Stromal cell of bone marrow (primary cell): ENCODE measurements around the gene SLC6A7.
A peak's percentile ranks its signal among the peaks of the same experiment; 100 is the strongest.

Experiments used
- DNase-seq: peaks from one replicate; pipeline ENCODE4 v3.0.0-alpha.2; 2012; ENCODE audit warnings: low read depth

Gene SLC6A7

GRCh38 chr5:150189728-150190502 lies at the start of gene SLC6A7:
SLC6A7 (plus strand) TSS chr5:150190062; CDS start chr5:150190328, 266 bp downstream.
- no peak for DNase-seq

GRCh38 chr5:150140830-150141229 lies 49.0 kb upstream of the SLC6A7 start:
- no peak for DNase-seq

- no peak for DNase-seq
Observed at GRCh38 chr5:150141544-150142184, 48.2 kb upstream of the SLC6A7 start.

- no peak for DNase-seq
Observed at GRCh38 chr5:150142185-150142958, 47.5 kb upstream of the SLC6A7 start.

GRCh38 chr5:150142959-150143349 lies 46.9 kb upstream of the SLC6A7 start:
- DNase-seq, result peak; percentile 89

GRCh38 chr5:150143350-150144245 lies 46.3 kb upstream of the SLC6A7 start:
- DNase-seq, result peak; percentile 93

GRCh38 chr5:150144246-150144801 lies 45.5 kb upstream of the SLC6A7 start:
- no peak for DNase-seq

- no peak for DNase-seq
Observed at GRCh38 chr5:150144879-150145278, 45.0 kb upstream of the SLC6A7 start.

- DNase-seq, result no peak
Observed at GRCh38 chr5:150146235-150146634, 43.6 kb upstream of the SLC6A7 start.

- no peak for DNase-seq
Observed at GRCh38 chr5:150146862-150147601, 42.8 kb upstream of the SLC6A7 start.

- no peak for DNase-seq
Observed at GRCh38 chr5:150147670-150148069, 42.2 kb upstream of the SLC6A7 start.

- no peak for DNase-seq
Observed at GRCh38 chr5:150148117-150148927, 41.5 kb upstream of the SLC6A7 start.

- DNase-seq, result no peak
Observed at GRCh38 chr5:150149618-150150017, 40.2 kb upstream of the SLC6A7 start.

GRCh38 chr5:150152636-150153462 lies 37.0 kb upstream of the SLC6A7 start:
- no peak for DNase-seq

- no peak for DNase-seq
Observed at GRCh38 chr5:150153483-150153882, 36.4 kb upstream of the SLC6A7 start.

- no peak for DNase-seq
Observed at GRCh38 chr5:150153957-150154617, 35.8 kb upstream of the SLC6A7 start.

GRCh38 chr5:150154618-150155128 lies 35.2 kb upstream of the SLC6A7 start:
- DNase-seq, result no peak
